IMR-90 (cell line): Measurements from ENCODE around the gene GCC2.

Experiments
- BHLHE40 ChIP-seq: fragments of 150-350 bp; IDR thresholded peaks from 2 replicates; pipeline ENCODE4 v1.6.1; 2016; ENCODE audit warnings: mild to moderate bottlenecking, low read depth, low read length
- CEBPB ChIP-seq: IDR thresholded peaks from 2 replicates; pipeline ENCODE4 v1.6.1; 2012; ENCODE audit warnings: low read depth, low read length, improper control_type of control experiment
- CHD1 ChIP-seq: IDR thresholded peaks from 2 replicates; pipeline ENCODE4 v1.6.1; 2012; ENCODE audit warnings: low read depth, low read length, improper control_type of control experiment
- FOS ChIP-seq: fragments of 150-350 bp; IDR thresholded peaks from 2 replicates; pipeline ENCODE4 v1.6.1; 2016; ENCODE audit warnings: low read depth, low read length
- MAFK ChIP-seq: IDR thresholded peaks from 2 replicates; pipeline ENCODE4 v1.6.1; 2012; ENCODE audit warnings: low read depth, low read length, improper control_type of control experiment
- MAZ ChIP-seq: IDR thresholded peaks from 2 replicates; pipeline ENCODE4 v1.6.1; 2012; ENCODE audit warnings: low read depth, mild to moderate bottlenecking, low read length, improper control_type of control experiment, moderate library complexity, borderline replicate concordance
- MXI1 ChIP-seq: IDR thresholded peaks from 2 replicates; pipeline ENCODE4 v1.6.1; 2012; ENCODE audit warnings: low read depth, mild to moderate bottlenecking, low read length, moderate library complexity, borderline replicate concordance
- NFE2L2 ChIP-seq: fragments of 150-350 bp; IDR thresholded peaks from 2 replicates; pipeline ENCODE4 v1.6.1; 2016; ENCODE audit warnings: low read depth, mild to moderate bottlenecking, low read length
- POLR2A ChIP-seq: IDR thresholded peaks from 2 replicates; pipeline ENCODE4 v1.6.1; 2012; ENCODE audit warnings: mild to moderate bottlenecking, low read depth, low read length
- RAD21 ChIP-seq: IDR thresholded peaks from 2 replicates; pipeline ENCODE4 v1.6.1; 2012; ENCODE audit warnings: low read length, improper control_type of control experiment
- RCOR1 ChIP-seq: IDR thresholded peaks from 2 replicates; pipeline ENCODE4 v1.6.1; 2012; ENCODE audit warnings: mild to moderate bottlenecking, low read length, improper control_type of control experiment; ENCODE audit not compliant: insufficient replicate concordance
- RFX5 ChIP-seq: IDR thresholded peaks from 2 replicates; pipeline ENCODE4 v1.8.0; 2012; ENCODE audit warnings: low read depth, mild to moderate bottlenecking, low read length, moderate library complexity
- SMC3 ChIP-seq: fragments of 150-350 bp; IDR thresholded peaks from 2 replicates; pipeline ENCODE4 v1.6.1; 2016; ENCODE audit warnings: low read depth, mild to moderate bottlenecking, antibody characterized with exemption, low read length, moderate library complexity
- TF ChIP-seq, protein P1 (sequence below): conservative IDR thresholded peaks from 2 replicates; pipeline ENCODE4 v1.5.1; 2012; ENCODE audit warnings: mild to moderate bottlenecking, low read depth, low read length, improper control_type of control experiment

DNA sequence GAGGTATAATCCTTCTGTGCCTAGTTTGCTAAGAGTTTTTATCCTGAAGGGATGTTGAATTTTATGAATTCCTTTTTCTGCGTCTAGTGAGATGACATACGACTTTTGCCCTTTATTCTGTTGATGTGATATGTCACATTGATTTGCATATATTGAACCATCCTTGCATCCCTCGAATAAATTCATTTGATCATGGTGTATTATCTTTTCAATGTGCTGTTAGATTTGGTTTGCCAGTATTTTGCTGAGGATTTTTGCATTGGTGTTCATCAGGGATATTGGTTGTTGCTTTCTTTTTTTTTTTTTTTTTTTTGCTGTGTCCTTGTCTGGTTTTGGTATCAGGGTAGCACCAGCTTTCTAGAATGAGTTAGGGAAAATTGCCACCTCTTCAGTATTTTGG, 9.1 kb downstream of the GCC2 start:
- TF ChIP-seq, protein P1, sequence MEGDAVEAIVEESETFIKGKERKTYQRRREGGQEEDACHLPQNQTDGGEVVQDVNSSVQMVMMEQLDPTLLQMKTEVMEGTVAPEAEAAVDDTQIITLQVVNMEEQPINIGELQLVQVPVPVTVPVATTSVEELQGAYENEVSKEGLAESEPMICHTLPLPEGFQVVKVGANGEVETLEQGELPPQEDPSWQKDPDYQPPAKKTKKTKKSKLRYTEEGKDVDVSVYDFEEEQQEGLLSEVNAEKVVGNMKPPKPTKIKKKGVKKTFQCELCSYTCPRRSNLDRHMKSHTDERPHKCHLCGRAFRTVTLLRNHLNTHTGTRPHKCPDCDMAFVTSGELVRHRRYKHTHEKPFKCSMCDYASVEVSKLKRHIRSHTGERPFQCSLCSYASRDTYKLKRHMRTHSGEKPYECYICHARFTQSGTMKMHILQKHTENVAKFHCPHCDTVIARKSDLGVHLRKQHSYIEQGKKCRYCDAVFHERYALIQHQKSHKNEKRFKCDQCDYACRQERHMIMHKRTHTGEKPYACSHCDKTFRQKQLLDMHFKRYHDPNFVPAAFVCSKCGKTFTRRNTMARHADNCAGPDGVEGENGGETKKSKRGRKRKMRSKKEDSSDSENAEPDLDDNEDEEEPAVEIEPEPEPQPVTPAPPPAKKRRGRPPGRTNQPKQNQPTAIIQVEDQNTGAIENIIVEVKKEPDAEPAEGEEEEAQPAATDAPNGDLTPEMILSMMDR: no peak
- no peak for TF ChIP-seq POLR2A
- no peak for TF ChIP-seq RFX5
- TF ChIP-seq SMC3: no peak
- TF ChIP-seq RAD21: no peak
- TF ChIP-seq MXI1: no peak
- no peak for TF ChIP-seq NFE2L2
- TF ChIP-seq BHLHE40: no peak
- TF ChIP-seq MAZ: no peak
- TF ChIP-seq CEBPB: no peak
- no peak for TF ChIP-seq MAFK
- TF ChIP-seq FOS: no peak
- TF ChIP-seq CHD1: no peak
- no peak for TF ChIP-seq RCOR1
